ENCODE data around the gene SUGP2. TPM values are rescaled to one million over a fixed set of nuclear protein-coding genes. Genes with fewer than 3 reads are reported as not detected.

SUGP2 gene
- total and polyA plus RNA-seq, 2 experiments from 2014 or later, result 102 to 109 TPM

DNA sequence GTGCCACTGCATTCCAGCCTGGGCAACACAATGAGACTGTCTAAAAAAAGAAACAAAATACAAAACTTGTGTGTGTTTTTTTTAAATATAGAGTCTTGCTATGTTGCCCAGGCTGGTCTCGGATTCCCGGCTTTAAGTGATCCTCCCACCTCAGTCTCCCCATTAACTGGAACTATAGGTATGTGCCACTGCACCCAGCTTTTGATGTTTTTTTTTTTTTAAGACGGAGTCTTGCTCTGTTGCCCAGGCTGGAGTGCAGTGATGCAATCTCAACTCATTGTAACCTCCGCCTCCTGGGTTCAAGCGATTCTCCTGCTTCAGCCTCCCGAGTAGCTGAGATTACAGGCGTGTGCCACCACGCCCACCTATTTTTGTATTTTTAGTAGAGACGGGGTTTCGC, 37.0 kb downstream of the SUGP2 start:
- H3K4me1 ChIP-seq (ENCODE audit: insufficient read depth), result no peaks in the 10 kb centered on the region
- peak overlapping the region; percentile 69; the same call in 1 of the 2 replicates for H3K27ac ChIP-seq (ENCODE audit: low read depth)
- H3K4me2 ChIP-seq, result no peak overlapping the region
- H2AFZ ChIP-seq, result no peak overlapping the region
- no peaks in the 10 kb centered on the region for H3K9me2 ChIP-seq (ENCODE audit: insufficient read depth)
- peaks cover 73% of the 10 kb centered on the region for H3K36me3 Mint-ChIP-seq (ENCODE audit: low read depth)
- no peak overlapping the region for H3K4me3 Mint-ChIP-seq
- no peaks in the 10 kb centered on the region for H3K79me2 ChIP-seq (replicated peaks; ENCODE audit: insufficient read depth)
- TF ChIP-seq EZH2phosphoT487 (IDR thresholded peaks at IDR 0.05; ENCODE audit: unreplicated experiment), result no peak
- no peak for TF ChIP-seq JUNB (IDR thresholded peaks at IDR 0.05; ENCODE audit: unreplicated experiment)
- TF ChIP-seq CREB1 (CRISPR knock-in tag; IDR thresholded peaks at IDR 0.05; ENCODE audit: low read depth), result no peak
- TF ChIP-seq, protein P1, sequence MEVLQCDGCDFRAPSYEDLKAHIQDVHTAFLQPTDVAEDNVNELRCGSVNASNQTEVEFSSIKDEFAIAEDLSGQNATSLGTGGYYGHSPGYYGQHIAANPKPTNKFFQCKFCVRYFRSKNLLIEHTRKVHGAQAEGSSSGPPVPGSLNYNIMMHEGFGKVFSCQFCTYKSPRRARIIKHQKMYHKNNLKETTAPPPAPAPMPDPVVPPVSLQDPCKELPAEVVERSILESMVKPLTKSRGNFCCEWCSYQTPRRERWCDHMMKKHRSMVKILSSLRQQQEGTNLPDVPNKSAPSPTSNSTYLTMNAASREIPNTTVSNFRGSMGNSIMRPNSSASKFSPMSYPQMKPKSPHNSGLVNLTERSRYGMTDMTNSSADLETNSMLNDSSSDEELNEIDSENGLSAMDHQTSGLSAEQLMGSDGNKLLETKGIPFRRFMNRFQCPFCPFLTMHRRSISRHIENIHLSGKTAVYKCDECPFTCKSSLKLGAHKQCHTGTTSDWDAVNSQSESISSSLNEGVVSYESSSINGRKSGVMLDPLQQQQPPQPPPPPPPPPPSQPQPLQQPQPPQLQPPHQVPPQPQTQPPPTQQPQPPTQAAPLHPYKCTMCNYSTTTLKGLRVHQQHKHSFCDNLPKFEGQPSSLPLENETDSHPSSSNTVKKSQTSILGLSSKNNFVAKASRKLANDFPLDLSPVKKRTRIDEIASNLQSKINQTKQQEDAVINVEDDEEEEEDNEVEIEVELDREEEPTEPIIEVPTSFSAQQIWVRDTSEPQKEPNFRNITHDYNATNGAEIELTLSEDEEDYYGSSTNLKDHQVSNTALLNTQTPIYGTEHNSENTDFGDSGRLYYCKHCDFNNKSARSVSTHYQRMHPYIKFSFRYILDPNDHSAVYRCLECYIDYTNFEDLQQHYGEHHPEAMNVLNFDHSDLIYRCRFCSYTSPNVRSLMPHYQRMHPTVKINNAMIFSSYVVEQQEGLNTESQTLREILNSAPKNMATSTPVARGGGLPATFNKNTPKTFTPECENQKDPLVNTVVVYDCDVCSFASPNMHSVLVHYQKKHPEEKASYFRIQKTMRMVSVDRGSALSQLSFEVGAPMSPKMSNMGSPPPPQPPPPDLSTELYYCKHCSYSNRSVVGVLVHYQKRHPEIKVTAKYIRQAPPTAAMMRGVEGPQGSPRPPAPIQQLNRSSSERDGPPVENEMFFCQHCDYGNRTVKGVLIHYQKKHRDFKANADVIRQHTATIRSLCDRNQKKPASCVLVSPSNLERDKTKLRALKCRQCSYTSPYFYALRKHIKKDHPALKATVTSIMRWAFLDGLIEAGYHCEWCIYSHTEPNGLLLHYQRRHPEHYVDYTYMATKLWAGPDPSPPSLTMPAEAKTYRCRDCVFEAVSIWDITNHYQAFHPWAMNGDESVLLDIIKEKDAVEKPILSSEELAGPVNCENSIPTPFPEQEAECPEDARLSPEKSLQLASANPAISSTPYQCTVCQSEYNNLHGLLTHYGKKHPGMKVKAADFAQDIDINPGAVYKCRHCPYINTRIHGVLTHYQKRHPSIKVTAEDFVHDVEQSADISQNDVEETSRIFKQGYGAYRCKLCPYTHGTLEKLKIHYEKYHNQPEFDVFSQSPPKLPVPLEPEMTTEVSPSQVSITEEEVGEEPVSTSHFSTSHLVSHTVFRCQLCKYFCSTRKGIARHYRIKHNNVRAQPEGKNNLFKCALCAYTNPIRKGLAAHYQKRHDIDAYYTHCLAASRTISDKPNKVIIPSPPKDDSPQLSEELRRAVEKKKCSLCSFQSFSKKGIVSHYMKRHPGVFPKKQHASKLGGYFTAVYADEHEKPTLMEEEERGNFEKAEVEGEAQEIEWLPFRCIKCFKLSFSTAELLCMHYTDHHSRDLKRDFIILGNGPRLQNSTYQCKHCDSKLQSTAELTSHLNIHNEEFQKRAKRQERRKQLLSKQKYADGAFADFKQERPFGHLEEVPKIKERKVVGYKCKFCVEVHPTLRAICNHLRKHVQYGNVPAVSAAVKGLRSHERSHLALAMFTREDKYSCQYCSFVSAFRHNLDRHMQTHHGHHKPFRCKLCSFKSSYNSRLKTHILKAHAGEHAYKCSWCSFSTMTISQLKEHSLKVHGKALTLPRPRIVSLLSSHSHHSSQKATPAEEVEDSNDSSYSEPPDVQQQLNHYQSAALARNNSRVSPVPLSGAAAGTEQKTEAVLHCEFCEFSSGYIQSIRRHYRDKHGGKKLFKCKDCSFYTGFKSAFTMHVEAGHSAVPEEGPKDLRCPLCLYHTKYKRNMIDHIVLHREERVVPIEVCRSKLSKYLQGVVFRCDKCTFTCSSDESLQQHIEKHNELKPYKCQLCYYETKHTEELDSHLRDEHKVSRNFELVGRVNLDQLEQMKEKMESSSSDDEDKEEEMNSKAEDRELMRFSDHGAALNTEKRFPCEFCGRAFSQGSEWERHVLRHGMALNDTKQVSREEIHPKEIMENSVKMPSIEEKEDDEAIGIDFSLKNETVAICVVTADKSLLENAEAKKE (CRISPR knock-in tag; IDR thresholded peaks at IDR 0.05), result no peak
- TF ChIP-seq ZNF114 (CRISPR knock-in tag; IDR thresholded peaks at IDR 0.05), result no peak
- H3K27me3 ChIP-seq (ENCODE audit: insufficient read depth), result no peaks in the 10 kb centered on the region
- peaks cover 10% of the 10 kb centered on the region for H3K27me3 Mint-ChIP-seq (ENCODE audit: insufficient read depth, low read depth, poor library complexity)
- H3F3A ChIP-seq (replicated peaks; ENCODE audit: low read depth), result peaks cover 16% of the 10 kb centered on the region
- DNase-seq (ENCODE audit: low spot score) (no peak), ATAC-seq (no peak)
- H3K27ac Mint-ChIP-seq, result 0 out of 2 replicates have a peak overlapping the region, but pooled peaks have one; percentile 30
- no peaks in the 10 kb centered on the region for H3K9me3 Mint-ChIP-seq
- H3K4me3 ChIP-seq, result no peak overlapping the region
- H3K36me3 ChIP-seq (ENCODE audit: insufficient read depth), result peaks cover 11% of the 10 kb centered on the region
- H3K4me1 Mint-ChIP-seq, result peaks cover 11% of the 10 kb centered on the region; the same call in 2 of the 3 replicates
- H4K20me1 ChIP-seq (replicated peaks; ENCODE audit: insufficient read depth), result peaks cover 20% of the 10 kb centered on the region; the same call in 1 of the 2 replicates

DNA sequence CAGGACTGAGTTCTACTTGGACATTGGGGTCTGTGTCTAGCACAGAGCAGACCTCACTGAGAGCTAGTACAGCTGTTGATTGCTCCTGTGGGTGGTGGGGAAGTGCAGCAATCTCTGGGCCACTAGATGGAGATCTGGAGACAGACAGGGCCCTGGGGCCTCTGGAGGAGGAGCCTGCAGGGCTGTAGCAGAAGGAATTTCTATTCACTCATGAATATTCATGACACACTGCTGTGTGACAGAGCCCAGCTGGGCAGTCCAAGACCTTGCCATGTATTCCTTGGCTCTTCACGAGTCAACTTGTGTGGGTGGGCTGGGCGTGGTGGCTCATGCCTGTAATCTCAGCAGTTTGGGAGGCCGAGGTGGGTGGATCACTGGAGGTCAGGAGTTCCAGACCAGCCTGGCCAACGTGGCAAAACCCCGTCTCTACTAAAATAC, 37.5 kb downstream of the SUGP2 start:
- ATAC-seq (peak; percentile 96), DNase-seq (ENCODE audit: low spot score) (peak; percentile 93)
- Histone ChIP-seq H4K20me1 (replicated peaks; ENCODE audit: insufficient read depth) (peaks cover 20% of the 10 kb centered on the region; the same call in 1 of the 2 replicates), H3K9me2 (ENCODE audit: insufficient read depth) (no peaks in the 10 kb centered on the region), H3F3A (replicated peaks; ENCODE audit: low read depth) (peaks cover 16% of the 10 kb centered on the region), H3K4me3 (no peak overlapping the region), H2AFZ (no peak overlapping the region), H3K27me3 (ENCODE audit: insufficient read depth) (no peaks in the 10 kb centered on the region), H3K79me2 (replicated peaks; ENCODE audit: insufficient read depth) (no peaks in the 10 kb centered on the region), H3K36me3 (ENCODE audit: insufficient read depth) (peaks cover 9% of the 10 kb centered on the region), H3K4me1 (ENCODE audit: insufficient read depth) (no peaks in the 10 kb centered on the region), H3K27ac (ENCODE audit: low read depth) (no peak overlapping the region), H3K4me2 (no peak overlapping the region)
- H3K4me1 Mint-ChIP-seq, result peaks cover 11% of the 10 kb centered on the region
- no peak overlapping the region for H3K4me3 Mint-ChIP-seq
- TF ChIP-seq EZH2phosphoT487 (IDR thresholded peaks at IDR 0.05; ENCODE audit: unreplicated experiment) (no peak), CREB1 (CRISPR knock-in tag; IDR thresholded peaks at IDR 0.05; ENCODE audit: low read depth) (peak; percentile 19; the same call in 1 of the 2 replicates)
- TF ChIP-seq, protein P2, sequence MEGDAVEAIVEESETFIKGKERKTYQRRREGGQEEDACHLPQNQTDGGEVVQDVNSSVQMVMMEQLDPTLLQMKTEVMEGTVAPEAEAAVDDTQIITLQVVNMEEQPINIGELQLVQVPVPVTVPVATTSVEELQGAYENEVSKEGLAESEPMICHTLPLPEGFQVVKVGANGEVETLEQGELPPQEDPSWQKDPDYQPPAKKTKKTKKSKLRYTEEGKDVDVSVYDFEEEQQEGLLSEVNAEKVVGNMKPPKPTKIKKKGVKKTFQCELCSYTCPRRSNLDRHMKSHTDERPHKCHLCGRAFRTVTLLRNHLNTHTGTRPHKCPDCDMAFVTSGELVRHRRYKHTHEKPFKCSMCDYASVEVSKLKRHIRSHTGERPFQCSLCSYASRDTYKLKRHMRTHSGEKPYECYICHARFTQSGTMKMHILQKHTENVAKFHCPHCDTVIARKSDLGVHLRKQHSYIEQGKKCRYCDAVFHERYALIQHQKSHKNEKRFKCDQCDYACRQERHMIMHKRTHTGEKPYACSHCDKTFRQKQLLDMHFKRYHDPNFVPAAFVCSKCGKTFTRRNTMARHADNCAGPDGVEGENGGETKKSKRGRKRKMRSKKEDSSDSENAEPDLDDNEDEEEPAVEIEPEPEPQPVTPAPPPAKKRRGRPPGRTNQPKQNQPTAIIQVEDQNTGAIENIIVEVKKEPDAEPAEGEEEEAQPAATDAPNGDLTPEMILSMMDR (conservative IDR thresholded peaks at IDR 0.05; ENCODE audit: low read depth in 2 of 2), result peak; percentile 58 to 72
- H3K36me3 Mint-ChIP-seq (ENCODE audit: low read depth), result peaks cover 72% of the 10 kb centered on the region
- peaks cover 12% of the 10 kb centered on the region for H3K27me3 Mint-ChIP-seq (ENCODE audit: insufficient read depth, low read depth, poor library complexity)
- H3K9me3 Mint-ChIP-seq, result no peaks in the 10 kb centered on the region
- peak overlapping the region; percentile 77; the same call in 1 of the 2 replicates for H3K27ac Mint-ChIP-seq

All from GM23338 (cell line).